ENCODE results near the gene NRN1L.

The NRN1L gene

GRCh38 chr16:67924140-67924906 lies 39.6 kb downstream of the NRN1L start:
- Mint-ChIP-seq H3K27me3 (no peaks in the 10 kb centered on the region), H3K9me3 (no peaks in the 10 kb centered on the region), H3K36me3 (peaks cover 6 to 33% of the 10 kb centered on the region in 2 donors), H3K4me1 (peaks cover 30 to 54% of the 10 kb centered on the region in 2 donors), H3K27ac (no peak overlapping the region), H3K4me3 (no peak overlapping the region)
- ATAC-seq (replicated peaks) (no peak), DNase-seq (no peak)

DNA sequence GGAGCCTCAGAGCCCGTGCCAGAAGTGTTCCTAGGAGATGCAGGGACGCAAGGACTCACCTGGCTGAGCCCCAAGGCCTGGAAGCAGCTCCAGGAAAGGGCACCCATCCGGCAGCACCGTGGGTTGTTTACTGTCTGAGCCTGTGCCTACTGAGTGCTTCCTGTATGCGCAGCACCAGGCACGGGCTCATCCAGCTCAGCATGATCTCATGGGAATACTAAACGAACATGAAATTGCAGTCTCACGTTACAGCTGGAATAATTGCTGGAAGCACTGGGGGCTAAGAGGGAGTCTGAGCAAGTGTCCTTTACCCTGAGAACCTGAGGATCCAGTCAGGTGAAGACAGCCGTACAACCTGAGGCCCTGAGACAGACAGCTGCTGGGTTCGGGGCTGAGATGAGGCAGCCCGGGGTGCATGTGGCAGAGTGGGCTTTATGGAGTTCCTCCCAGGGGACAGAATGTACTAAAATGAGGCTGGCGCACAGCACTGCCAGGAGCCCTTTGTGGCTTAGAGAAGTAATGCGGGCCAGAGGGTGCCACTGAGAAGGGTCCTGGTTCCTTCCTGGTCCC lies 41.6 kb downstream of the NRN1L start:
- no peak overlapping the region for H3K4me3 Mint-ChIP-seq
- H3K36me3 Mint-ChIP-seq: peaks cover 10 to 39% of the 10 kb centered on the region in 2 donors
- no peak for DNase-seq
- H3K27ac Mint-ChIP-seq: peak overlapping the region; percentile 65
- H3K27me3 Mint-ChIP-seq: no peaks in the 10 kb centered on the region
- peaks cover 32 to 56% of the 10 kb centered on the region in 2 donors for H3K4me1 Mint-ChIP-seq
- ATAC-seq (replicated peaks): peak; percentile 24 to 35
- H3K9me3 Mint-ChIP-seq: no peaks in the 10 kb centered on the region

DNA sequence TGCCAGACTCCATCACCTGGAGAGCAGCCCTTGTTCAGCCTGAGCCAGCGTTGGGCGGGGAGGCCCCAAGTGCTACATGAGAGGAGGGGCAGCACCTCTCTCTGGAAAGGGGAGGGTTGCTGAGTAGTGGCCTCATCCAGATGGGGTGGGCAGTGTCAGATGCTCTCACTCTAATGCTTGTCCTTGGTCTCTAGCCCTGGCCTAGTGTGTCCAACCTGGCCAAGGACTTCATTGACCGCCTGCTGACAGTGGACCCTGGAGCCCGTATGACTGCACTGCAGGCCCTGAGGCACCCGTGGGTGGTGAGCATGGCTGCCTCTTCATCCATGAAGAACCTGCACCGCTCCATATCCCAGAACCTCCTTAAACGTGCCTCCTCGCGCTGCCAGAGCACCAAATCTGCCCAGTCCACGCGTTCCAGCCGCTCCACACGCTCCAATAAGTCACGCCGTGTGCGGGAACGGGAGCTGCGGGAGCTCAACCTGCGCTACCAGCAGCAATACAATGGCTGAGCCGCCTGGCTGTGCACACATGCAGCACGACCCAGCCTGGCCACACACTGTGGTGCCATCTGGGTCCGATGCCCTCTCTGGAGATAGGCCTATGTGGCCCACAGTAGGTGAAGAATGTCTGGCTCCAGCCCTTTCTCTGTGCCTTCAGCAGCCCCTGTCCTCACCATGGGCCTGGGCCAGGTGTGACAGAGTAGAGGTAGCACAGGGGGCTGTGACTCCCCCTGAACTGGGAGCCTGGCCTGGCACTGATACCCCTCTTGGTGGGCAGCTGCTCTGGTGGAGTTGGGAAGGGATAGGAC lies 42.7 kb downstream of the NRN1L start:
- Mint-ChIP-seq H3K36me3 (peaks cover 7 to 41% of the 10 kb centered on the region in 2 donors), H3K27ac (no peak overlapping the region), H3K27me3 (no peaks in the 10 kb centered on the region), H3K9me3 (no peaks in the 10 kb centered on the region), H3K4me1 (peaks cover 28 to 58% of the 10 kb centered on the region in 2 donors), H3K4me3 (no peak overlapping the region)
- ATAC-seq (replicated peaks): no peak
- DNase-seq: no peak

- Mint-ChIP-seq H3K36me3 (peaks cover 7 to 42% of the 10 kb centered on the region in 2 donors), H3K4me1 (peaks cover 27 to 57% of the 10 kb centered on the region in 2 donors), H3K9me3 (no peaks in the 10 kb centered on the region), H3K4me3 (no peak overlapping the region), H3K27ac (peak overlapping the region; percentile 51), H3K27me3 (no peaks in the 10 kb centered on the region)
- DNase-seq (no peak), ATAC-seq (replicated peaks) (no peak)
These were observed 43.5 kb downstream of the NRN1L start for GRCh38 chr16:67928147-67928546.

- Mint-ChIP-seq H3K36me3 (peaks cover 10 to 45% of the 10 kb centered on the region in 2 donors), H3K9me3 (no peaks in the 10 kb centered on the region), H3K27ac (peak overlapping the region; percentile 51), H3K4me1 (peaks cover 29 to 58% of the 10 kb centered on the region in 2 donors), H3K4me3 (no peak overlapping the region), H3K27me3 (no peaks in the 10 kb centered on the region)
- DNase-seq (peak; percentile 64), ATAC-seq (replicated peaks) (peak; percentile 83 to 86)
These were observed 44.1 kb downstream of the NRN1L start for GRCh38 chr16:67928561-67929364.

- no peak for ATAC-seq (replicated peaks)
- no peaks in the 10 kb centered on the region for H3K9me3 Mint-ChIP-seq
- H3K27me3 Mint-ChIP-seq: no peaks in the 10 kb centered on the region
- H3K4me1 Mint-ChIP-seq: peaks cover 37 to 59% of the 10 kb centered on the region in 2 donors
- peaks cover 18 to 57% of the 10 kb centered on the region in 2 donors for H3K36me3 Mint-ChIP-seq
- peak overlapping the region; percentile 69 for H3K27ac Mint-ChIP-seq
- DNase-seq: no peak
- no peak overlapping the region for H3K4me3 Mint-ChIP-seq
These were observed 45.5 kb downstream of the NRN1L start for GRCh38 chr16:67930191-67930590.

DNA sequence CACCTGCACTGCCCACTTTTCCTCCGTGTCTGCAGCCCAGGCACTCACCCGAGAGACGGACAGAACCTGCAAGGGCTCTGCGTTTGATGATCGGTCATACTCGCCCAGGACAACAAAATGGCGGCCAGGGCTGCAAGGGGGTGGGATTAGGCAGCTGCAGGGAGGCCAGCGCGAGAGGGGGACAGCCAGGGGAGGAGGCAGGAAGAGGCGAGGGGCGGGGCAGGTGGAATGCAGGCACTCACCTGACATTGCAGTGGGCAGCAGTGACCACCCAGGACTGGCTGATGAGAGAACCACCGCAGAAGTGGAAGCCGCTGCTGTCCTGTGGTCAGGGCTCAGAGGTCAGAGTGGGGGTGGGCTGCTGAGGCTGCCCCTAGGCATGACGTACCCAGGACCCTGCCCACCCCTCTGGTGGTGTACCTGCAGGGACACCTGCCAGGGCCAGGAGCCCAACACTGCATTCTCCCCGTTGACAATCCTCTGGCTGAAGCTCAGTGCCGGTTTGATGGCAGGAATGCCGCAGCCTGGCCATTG lies 46.1 kb downstream of the NRN1L start:
- ATAC-seq (replicated peaks): no peak
- Mint-ChIP-seq H3K4me1 (peaks cover 36 to 59% of the 10 kb centered on the region in 2 donors), H3K27ac (peak overlapping the region; percentile 84), H3K9me3 (no peaks in the 10 kb centered on the region), H3K4me3 (no peak overlapping the region), H3K36me3 (peaks cover 24 to 61% of the 10 kb centered on the region in 2 donors), H3K27me3 (no peaks in the 10 kb centered on the region)
- no peak for DNase-seq

- no peak for ATAC-seq (replicated peaks)
- H3K4me1 Mint-ChIP-seq: peaks cover 30 to 51% of the 10 kb centered on the region in 2 donors
- H3K9me3 Mint-ChIP-seq: no peaks in the 10 kb centered on the region
- H3K27ac Mint-ChIP-seq: peak within 1 kb of the TSS; percentile 84
- peak within 1 kb of the TSS in 1 of 2 donors; percentile 8 for H3K4me3 Mint-ChIP-seq
- no peak for DNase-seq
- H3K36me3 Mint-ChIP-seq: peaks cover 33 to 68% of the 10 kb centered on the region in 2 donors
- H3K27me3 Mint-ChIP-seq: no peaks in the 10 kb centered on the region
These were observed 47.2 kb downstream of the NRN1L start, which contains the start of gene CTRL for GRCh38 chr16:67931712-67932461. Gene CTRL (minus strand): TSS chr16:67931862. CDS start chr16:67931852, 10 bp downstream.

GRCh38 chr16:67932462-67932840 lies 47.8 kb downstream of the NRN1L start:
- H3K9me3 Mint-ChIP-seq: no peaks in the 10 kb centered on the region
- peaks cover 36 to 56% of the 10 kb centered on the region in 2 donors for H3K4me1 Mint-ChIP-seq
- H3K27ac Mint-ChIP-seq: peak overlapping the region; percentile 84
- no peak for DNase-seq
- H3K4me3 Mint-ChIP-seq: no peak overlapping the region
- no peaks in the 10 kb centered on the region for H3K27me3 Mint-ChIP-seq
- H3K36me3 Mint-ChIP-seq: peaks cover 36 to 70% of the 10 kb centered on the region in 2 donors
- no peak for ATAC-seq (replicated peaks)

DNA sequence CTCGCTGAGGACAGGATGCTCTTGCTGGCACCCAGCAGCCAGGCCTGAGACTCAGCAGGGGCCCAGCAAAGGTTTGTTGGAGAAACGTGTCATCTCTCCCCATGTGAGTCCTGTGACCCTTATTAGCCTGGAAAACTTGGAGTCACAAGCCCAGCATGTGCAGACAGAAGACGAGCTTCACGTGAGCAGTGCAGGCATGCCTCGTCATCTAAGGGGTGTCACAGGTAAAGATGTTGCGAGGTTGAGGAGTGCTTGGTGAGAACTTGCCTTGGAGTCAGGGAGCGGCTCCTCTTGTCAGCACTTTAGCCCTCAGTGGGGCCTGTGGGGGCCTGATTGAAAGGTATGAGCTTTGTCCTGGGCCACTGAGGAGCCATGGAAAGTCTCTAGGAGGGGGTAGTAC lies 49.1 kb downstream of the NRN1L start:
- DNase-seq (no peak), ATAC-seq (replicated peaks) (no peak)
- Mint-ChIP-seq H3K4me3 (peak overlapping the region; percentile 33 to 36), H3K27me3 (no peaks in the 10 kb centered on the region), H3K4me1 (peaks cover 31 to 47% of the 10 kb centered on the region in 2 donors), H3K9me3 (no peaks in the 10 kb centered on the region), H3K36me3 (peaks cover 33 to 60% of the 10 kb centered on the region in 2 donors), H3K27ac (peak overlapping the region; percentile 68)

- Mint-ChIP-seq H3K9me3 (no peaks in the 10 kb centered on the region), H3K4me1 (peaks cover 31 to 51% of the 10 kb centered on the region in 2 donors), H3K27ac (peak overlapping the region; percentile 100), H3K27me3 (no peaks in the 10 kb centered on the region), H3K36me3 (peaks cover 36 to 59% of the 10 kb centered on the region in 2 donors), H3K4me3 (peak overlapping the region; percentile 96 to 100)
- DNase-seq (no peak), ATAC-seq (replicated peaks) (no peak)
These were observed 49.8 kb downstream of the NRN1L start for GRCh38 chr16:67934306-67935100.

- DNase-seq: no peak
- no peaks in the 10 kb centered on the region for H3K27me3 Mint-ChIP-seq
- peaks cover 36 to 57% of the 10 kb centered on the region in 2 donors for H3K4me1 Mint-ChIP-seq
- peak overlapping the region; percentile 100 for H3K27ac Mint-ChIP-seq
- H3K9me3 Mint-ChIP-seq: no peaks in the 10 kb centered on the region
- ATAC-seq (replicated peaks): no peak
- peaks cover 37 to 61% of the 10 kb centered on the region in 2 donors for H3K36me3 Mint-ChIP-seq
- peak overlapping the region; percentile 96 to 100 for H3K4me3 Mint-ChIP-seq
These were observed 50.4 kb downstream of the NRN1L start for GRCh38 chr16:67935101-67935401.
